ENCODE data around the gene TDRD10. TPM values are rescaled to one million over a fixed set of nuclear protein-coding genes. Genes with fewer than 3 reads are reported as not detected.

Gene TDRD10
- total and polyA plus RNA-seq, 2 of the 8 experiments (the other 6 are each of a cell fraction or from before 2014, with no cell fraction given) = 0.15 to 0.27 TPM

DNA sequence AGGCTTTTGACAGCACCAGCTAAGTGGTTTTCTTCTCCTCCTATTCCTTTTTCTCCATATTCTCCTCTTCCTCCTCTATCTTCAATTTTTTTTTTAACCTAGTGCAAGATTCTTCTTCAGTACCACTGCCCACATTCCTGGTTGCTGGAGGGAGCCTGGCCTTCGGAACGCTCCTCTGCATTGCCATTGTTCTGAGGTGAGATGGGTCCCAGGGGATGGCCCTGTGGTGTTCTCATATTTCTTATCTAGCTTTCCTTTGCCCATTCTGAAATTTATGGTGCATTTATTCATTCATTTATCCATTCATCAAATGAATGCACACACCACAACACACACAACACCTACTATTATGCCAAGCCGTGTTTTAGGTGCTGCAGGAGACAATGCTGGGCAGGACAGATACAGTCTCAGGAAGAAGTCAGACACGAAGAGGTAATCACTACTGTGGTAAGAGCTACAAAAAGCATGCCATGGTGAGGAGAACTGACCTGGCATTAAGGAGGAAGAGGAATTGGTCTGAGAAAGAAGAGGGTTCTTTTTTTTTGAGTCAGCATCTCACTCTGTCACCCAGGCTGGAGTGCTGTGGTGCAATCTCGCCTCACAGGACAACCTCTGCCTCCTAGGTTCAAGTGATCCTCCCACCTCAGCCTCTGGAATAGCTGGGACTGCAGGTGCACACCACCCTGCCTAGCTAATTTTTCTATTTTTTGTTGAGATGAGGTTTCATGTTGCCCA lies 47.5 kb upstream of the TDRD10 start:
- Histone ChIP-seq H3K14ac (ENCODE audit: insufficient read length) (no peak overlapping the region), H3K36me3 (ENCODE audit: control insufficient read depth in 2 of 4, insufficient read depth in 4 of 4, low read length in 3 of 4) (no peaks in the 10 kb centered on the region), H3K4me1 (replicated peaks in 1 of 4; ENCODE audit: control insufficient read depth in 3 of 4, insufficient read depth in 4 of 4, low read length in 3 of 4) (no peaks in the 10 kb centered on the region), H4K91ac (replicated peaks; ENCODE audit: insufficient read length, low read length) (no peak overlapping the region), H2AFZ (ENCODE audit: low read length) (no peak overlapping the region), H2BK15ac (ENCODE audit: low read length) (no peak overlapping the region), H3K23me2 (ENCODE audit: low read depth, low read length) (no peaks in the 10 kb centered on the region), H2BK120ac (replicated peaks; ENCODE audit: low read depth, low read length) (no peak overlapping the region), H3K9ac (replicated peaks in 1 of 4; ENCODE audit: extremely low read depth in 1 of 4, low read depth in 3 of 4, low read length in 3 of 4) (no peak overlapping the region), H3K56ac (replicated peaks; ENCODE audit: insufficient read length, low read depth, low read length) (no peak overlapping the region), H3K4me2 (ENCODE audit: insufficient read depth in 1 of 2, low read depth in 2 of 2, low read length in 2 of 2) (no peak overlapping the region), H2BK12ac (ENCODE audit: low read depth, low read length) (no peak overlapping the region), H2AK5ac (ENCODE audit: low read depth, low read length) (no peak overlapping the region), H3K23ac (ENCODE audit: insufficient read length) (no peak overlapping the region), H3K27ac (ENCODE audit: low read depth, low read length) (no peak overlapping the region), H3K27me3 (replicated peaks in 1 of 4; ENCODE audit: control insufficient read depth in 3 of 4, extremely low read depth in 1 of 4, insufficient read depth in 3 of 4, low read length in 3 of 4) (peaks cover 0 to 1% (median 0%) of the 10 kb centered on the region in 4 experiments; a peak in 1 of 7 replicates), H2BK5ac (ENCODE audit: low read depth, low read length) (no peak overlapping the region), H3K18ac (ENCODE audit: extremely low read depth, low read length) (no peak overlapping the region), H3K79me1 (ENCODE audit: low read depth, low read length) (no peaks in the 10 kb centered on the region), H4K8ac (ENCODE audit: extremely low read depth, insufficient read depth, low read length) (no peak overlapping the region), H4K20me1 (replicated peaks in 1 of 2; ENCODE audit: control insufficient read depth in 1 of 2, insufficient read depth in 2 of 2, low read length in 2 of 2) (no peaks in the 10 kb centered on the region), H3K4ac (replicated peaks; ENCODE audit: insufficient read length, low read depth, low read length) (no peak overlapping the region), H4K5ac (ENCODE audit: insufficient read length, low read depth, low read length) (no peak overlapping the region), H3K79me2 (ENCODE audit: control insufficient read depth in 1 of 2, insufficient read depth in 2 of 2, low read length in 2 of 2) (no peaks in the 10 kb centered on the region), H2BK20ac (ENCODE audit: low read length) (no peak overlapping the region), H3K4me3 (ENCODE audit: extremely low read depth in 1 of 4, insufficient read depth in 2 of 4, low read depth in 3 of 4, low read length in 4 of 4) (no peak overlapping the region), H3K9me3 (ENCODE audit: insufficient read depth in 2 of 2, low read depth in 1 of 2, low read length in 1 of 2) (no peaks in the 10 kb centered on the region)
- ChIA-PET POLR2A (ENCODE audit: partially characterized antibody) (no interaction called here), CTCF (ENCODE audit: partially characterized antibody) (interaction anchor here (0.6 to 1.6 kb wide), 8 partner anchors 11 to 92 kb away, joined by 3 to 5 read pairs (median 4); no protein-coding TSS in a partner anchor)
- WGBS, 2 experiments (ENCODE audit: extremely low coverage in 1 of 2, insufficient coverage in 1 of 2, insufficient read length in 1 of 2, insufficient replicate concordance in 2 of 2, low coverage in 1 of 2, low lambda C conversion rate in 2 of 2, missing lambda C conversion rate in 1 of 2) = 92% methylated on average over 5 of the region's 5 CpGs; no CpG with 5 or more reads in 1 of the 2 experiments
- FAIRE-seq (no peak), DNase-seq (ENCODE audit: low read depth in 1 of 2, low spot score in 2 of 2) (no peak)
- TF ChIP-seq CTBP2 (IDR thresholded peaks at IDR 0.05; ENCODE audit: borderline replicate concordance, insufficient read depth, insufficient read length, low read length) (no peak), POU5F1 (IDR thresholded peaks at IDR 0.05; ENCODE audit: low read depth, low read length) (no peak), RNF2 (IDR thresholded peaks at IDR 0.05; ENCODE audit: borderline replicate concordance, low read depth, low read length, missing control alignments, poor library complexity, severe bottlenecking) (no peak), TAF7 (optimal IDR thresholded peaks at IDR 0.05; ENCODE audit: borderline replicate concordance, low read depth, low read length) (no peak), CHD2 (IDR thresholded peaks at IDR 0.05; ENCODE audit: low read length) (no peak)

All from H1 (cell line).